Tongue (tissue), 2 donors: Measurements from ENCODE around the gene KCNMA1. TPM values are rescaled to one million over a fixed set of nuclear protein-coding genes. Genes with fewer than 3 reads are reported as not detected.

Experiments
- DNase-seq: peaks from one replicate; pipeline ENCODE4 v3.0.0-alpha.2; 2015
- total RNA-seq: library from RNA; depleted of rRNA; stranded (reverse); fragments of >200 nt; gene quantifications from one replicate; pipeline ENCODE4 v1.2.3, GENCODE V29; 2014

KCNMA1 gene
- total RNA-seq, 1 donor from 2014 or later = 34.3 TPM

DNA sequence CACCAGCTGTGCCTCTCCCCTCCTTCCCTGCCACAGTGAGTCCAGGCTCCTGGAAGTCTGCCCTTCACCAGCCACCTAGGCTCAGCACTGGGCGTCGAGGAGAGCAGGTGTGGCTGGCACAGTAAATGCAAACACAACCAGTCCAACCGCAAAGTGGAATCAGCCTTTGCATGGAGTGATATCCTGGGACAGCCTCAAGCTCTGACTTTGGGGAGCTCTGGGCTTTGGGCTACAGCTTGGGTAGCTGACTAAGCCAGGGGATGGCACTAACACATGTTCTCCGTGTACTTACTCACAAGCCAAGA is 312.4 kb downstream of the KCNMA1 start:
- no peak for DNase-seq

GRCh38 chr10:77321838-77322237 is 315.8 kb downstream of the KCNMA1 start:
- no peak for DNase-seq

DNA sequence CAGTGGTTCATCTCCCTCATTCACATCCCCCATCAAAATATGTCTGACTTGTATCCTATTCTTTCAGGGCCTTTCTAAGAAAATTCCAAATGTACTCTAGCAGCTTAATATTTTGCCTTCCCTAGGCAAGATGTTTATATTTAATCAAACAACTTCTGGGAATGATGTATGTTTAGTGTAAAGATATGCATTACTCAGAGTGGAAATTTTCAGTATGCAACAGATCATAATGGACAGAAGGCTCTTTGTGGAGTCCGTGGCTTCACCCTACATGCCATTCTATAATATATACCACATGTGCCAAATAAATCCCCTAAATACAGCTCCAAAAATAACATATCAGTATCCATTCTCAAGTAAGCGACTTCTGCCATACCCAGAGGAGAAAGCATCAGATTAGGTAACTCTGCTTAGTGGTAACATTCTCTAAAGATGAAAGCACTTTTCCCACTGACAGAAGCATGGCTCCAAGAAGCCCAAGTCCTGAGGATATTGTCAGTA is 316.6 kb downstream of the KCNMA1 start:
- DNase-seq = peak; percentile 30

DNA sequence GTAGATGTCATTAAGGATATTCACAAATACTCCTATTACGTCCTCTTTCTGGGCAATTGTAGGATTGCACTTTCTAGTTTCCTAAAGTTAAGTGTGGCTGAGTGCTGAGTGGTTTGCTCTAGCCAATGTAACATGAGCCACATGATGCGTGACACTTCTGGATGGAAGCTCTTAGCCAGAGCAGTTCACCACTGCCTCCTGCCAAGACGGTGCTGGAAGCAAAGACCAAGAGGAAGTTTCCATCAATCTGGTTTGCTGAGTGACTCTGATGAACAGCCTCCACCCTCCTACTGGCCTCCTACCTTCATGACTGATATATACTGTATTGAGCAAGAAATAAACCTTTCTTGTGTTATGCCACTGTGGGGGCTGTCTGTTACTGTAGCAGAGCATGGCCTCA is 318.1 kb downstream of the KCNMA1 start:
- peak; percentile 61 for DNase-seq

DNA sequence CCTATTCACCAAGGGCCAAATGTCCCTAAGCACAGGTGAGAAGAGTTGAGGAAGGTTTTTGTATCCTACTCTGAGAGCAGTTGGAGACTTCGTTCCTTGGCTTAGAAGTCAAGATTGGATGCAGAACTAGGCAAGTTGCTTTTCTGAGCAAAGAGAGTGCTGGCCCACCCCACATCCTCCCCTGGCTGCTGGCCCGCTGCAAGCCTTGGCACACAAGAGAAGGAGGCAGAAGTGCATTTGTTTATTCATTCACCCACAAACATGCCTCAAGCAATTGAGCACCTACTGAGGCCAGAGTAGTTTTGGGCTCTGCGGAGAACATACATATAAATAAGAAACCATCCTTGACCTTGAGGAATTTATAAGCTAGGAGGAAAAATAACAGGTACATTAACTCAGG is 318.9 kb downstream of the KCNMA1 start:
- no peak for DNase-seq

DNA sequence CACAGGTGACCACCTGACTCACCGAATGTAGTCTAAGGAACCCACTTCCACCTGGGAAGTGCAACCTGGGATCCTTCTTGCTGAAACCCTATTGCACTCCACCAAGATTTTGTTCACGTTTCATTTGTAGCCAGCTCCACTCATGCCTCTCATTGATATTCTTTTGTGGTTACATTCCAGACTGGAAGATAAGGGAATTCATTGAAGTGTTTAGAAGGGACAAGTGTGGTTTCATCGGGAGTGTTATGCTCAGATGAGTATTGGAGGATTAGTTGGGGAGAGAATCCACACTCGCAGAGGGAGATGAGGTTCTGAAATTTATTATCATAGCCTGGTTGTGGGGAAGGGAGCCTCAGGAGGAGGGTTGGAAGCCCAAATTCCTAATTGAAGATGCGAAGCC is 320.4 kb downstream of the KCNMA1 start:
- DNase-seq = no peak

DNA sequence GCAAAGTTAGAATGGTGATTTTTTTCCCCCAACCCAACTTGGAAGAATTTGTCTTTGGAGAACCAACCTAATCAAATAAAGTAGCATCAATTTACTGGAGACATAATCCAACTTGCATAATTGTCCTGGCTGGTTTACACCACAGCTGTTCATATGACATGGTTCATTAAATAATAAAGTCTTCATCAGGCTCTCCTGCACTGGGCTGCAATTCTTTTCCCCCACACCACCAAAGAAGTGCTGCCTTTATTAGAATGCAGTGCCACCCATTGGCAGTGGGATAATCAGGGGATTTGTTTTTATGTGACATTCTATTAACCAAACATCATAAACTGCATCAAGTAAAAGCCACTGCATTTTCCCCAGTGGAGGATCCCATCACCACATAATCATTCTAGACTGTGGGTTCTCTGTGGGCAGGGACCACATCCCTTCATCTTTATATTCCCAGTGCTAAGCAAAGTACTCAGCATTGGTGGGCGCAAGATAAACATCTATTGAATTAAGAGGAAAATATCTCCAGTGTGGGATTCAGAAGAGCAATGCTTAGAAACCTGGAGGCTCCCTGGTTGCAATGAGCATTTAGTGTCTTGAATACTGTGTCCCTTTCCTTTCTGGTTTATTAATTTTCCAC is 322.0 kb downstream of the KCNMA1 start:
- peak; percentile 73 for DNase-seq

- DNase-seq = no peak
Measured at GRCh38 chr10:77313066-77313750, 324.4 kb downstream of the KCNMA1 start.

GRCh38 chr10:77311186-77311585 is 326.4 kb downstream of the KCNMA1 start:
- no peak for DNase-seq

DNA sequence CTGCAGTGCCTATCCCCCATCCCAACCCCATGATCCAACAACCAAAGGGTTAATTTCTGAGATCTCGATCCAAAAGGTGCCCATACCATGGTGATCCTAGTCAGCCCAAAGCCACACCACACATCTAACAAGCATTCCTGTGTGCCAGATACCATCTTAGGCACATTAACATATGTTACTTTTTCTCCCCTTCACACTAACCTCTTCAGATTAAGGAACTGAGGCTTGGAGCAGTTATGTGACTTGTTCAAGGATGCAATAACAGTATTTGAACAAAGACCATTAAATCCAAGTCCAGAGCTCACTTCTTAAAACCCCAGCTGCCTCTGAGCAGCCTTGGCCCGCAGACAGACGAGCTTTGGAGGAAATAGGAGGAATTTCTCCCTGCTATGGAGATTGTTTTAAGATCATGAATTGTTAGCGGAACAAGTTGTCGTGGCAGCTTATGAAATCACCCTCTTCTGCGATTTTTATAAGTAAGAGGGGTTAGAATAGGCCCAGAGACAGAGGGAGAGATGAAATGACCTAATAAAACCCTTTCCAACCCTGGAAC is 327.2 kb downstream of the KCNMA1 start:
- DNase-seq = peak; percentile 79

- DNase-seq = no peak
Measured at GRCh38 chr10:77309509-77309908, 328.1 kb downstream of the KCNMA1 start.

GRCh38 chr10:77309092-77309491 is 328.5 kb downstream of the KCNMA1 start:
- peak; percentile 88 for DNase-seq

DNA sequence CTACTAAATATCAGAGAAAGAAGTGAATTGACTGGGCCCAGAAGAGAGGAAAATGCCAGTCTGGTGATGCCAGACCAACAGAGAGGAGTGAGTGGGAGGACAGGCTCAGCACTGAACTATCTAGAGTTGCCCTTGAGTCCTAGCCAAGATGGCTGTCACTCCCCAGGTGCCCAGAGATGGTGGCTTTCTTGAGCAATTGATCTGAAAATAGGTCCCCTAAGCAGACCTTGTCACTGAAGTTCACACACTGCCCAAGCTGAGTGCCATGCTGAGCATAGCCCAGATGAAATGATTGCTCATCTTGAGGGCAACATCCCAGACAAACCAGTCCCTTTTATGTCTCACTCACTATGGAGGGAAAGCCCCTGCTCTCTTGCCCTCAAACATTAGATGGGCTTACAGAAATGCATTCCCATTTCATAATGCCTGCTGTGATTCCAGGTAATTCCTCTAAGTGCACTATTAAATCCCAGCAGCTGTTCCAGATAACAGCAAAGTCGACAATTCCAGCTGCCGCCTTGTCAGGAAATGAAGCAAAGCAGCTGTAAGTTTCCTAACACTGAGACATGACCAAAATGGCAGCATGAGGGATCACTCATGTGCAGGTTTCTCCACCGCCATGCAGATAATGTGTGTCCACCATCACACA is 329.4 kb downstream of the KCNMA1 start:
- DNase-seq = peak; percentile 78

DNA sequence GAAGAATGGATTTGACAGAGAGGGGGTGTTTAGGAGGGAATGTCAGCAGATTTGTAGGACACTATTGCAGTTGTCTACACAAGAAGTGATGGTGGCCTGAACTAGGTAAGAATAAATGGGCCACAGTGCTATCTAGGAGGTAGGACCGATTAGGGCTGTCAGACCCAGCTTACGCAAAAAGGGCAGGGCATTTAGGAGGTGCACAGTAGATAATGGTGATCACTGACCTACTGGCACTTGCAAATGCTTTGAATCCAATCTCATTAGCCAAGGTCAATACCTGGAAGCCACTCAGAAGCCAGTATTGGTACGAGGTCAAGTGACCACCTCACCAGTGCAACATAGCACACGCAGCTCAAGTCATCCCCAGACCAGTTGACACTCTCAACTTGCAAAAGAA is 330.9 kb downstream of the KCNMA1 start:
- no peak for DNase-seq

- DNase-seq = no peak
Measured at GRCh38 chr10:77305650-77306632, 331.7 kb downstream of the KCNMA1 start.

- DNase-seq = no peak
Measured at GRCh38 chr10:77304192-77304591, 333.4 kb downstream of the KCNMA1 start.

DNA sequence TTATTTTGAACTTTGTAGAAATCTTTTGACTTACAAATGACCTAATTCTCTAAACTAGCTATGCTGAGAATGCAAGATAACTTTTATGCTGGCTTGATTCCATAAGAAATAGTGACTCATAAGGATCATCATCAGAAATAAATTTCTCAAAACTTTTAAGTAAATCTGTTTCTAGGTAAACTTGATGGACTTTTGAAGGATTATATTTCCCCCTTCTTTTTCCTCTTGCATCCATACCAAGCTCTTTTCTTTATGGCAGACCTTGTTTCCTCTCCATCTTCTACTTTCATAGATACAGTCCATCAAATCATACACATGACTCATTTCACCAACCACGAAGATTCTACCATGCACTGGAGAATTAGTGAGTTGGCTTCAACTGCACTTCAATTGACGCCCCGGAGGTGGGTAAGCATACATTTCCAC is 336.3 kb downstream of the KCNMA1 start:
- no peak for DNase-seq

DNA sequence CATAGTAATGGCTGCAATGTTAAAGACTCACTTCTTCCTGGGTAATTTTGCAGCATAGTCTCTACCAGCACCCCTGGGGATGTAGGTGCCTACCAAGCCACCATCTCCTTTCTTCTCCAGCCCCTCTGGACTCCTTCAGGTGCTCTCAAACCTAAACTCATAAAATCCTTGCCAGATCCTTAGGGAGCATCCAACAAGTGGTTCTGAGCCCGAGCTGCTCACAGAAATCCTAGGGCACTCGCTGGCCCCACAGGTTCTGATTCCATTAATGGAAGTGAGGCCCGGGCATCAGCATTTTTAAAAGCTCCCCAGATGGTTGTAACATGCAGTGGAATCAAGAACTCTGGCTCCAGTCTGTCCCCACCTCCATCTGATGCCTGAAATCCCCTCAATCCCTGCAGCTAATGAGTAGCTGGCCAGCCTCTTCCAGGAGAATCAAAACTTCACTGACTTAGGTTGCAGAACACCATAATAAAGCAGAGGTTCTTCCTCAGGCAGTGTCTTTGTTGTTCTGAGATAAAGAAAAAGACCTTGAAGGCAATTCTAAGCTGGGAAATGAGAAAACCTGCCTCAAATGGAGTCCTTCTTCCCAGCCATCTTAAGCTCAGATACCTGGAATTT is 336.8 kb downstream of the KCNMA1 start:
- no peak for DNase-seq

DNA sequence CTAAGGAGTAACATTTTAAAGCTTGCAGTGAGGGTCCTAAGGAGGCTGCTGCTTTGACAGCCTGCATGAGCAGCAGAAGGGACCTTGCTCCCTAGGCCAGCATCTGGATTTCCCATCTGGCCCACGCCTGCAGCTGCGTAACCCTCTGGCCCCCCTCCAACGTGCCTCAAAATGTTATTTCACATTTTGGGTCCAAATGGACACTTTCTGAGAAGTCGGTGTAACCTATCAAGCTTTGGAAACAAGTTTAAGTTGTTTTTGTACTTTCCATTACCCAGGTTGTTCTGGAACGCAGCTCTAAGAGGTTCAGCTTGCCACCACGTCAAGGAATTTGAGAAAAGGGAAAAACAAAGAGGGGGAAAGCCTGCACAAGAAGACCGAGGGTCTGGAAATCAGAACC is 338.3 kb downstream of the KCNMA1 start:
- peak; percentile 63 for DNase-seq

DNA sequence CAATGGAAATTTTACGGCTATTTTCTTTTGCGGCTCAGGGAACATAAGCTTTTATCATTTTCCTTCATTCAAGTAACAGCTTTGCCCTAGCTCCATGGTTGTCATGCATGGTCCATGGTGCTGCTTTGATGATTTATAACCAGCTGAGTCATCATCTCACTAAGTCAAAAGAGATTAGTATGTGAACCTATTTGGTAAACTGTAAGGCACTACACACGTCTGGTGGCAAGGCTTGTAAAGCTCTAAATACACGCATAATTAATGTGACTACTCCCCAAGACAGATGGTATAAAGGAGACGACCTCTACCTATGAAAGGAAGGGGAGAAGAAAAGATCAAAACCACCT is 340.2 kb downstream of the KCNMA1 start:
- DNase-seq = no peak

DNA sequence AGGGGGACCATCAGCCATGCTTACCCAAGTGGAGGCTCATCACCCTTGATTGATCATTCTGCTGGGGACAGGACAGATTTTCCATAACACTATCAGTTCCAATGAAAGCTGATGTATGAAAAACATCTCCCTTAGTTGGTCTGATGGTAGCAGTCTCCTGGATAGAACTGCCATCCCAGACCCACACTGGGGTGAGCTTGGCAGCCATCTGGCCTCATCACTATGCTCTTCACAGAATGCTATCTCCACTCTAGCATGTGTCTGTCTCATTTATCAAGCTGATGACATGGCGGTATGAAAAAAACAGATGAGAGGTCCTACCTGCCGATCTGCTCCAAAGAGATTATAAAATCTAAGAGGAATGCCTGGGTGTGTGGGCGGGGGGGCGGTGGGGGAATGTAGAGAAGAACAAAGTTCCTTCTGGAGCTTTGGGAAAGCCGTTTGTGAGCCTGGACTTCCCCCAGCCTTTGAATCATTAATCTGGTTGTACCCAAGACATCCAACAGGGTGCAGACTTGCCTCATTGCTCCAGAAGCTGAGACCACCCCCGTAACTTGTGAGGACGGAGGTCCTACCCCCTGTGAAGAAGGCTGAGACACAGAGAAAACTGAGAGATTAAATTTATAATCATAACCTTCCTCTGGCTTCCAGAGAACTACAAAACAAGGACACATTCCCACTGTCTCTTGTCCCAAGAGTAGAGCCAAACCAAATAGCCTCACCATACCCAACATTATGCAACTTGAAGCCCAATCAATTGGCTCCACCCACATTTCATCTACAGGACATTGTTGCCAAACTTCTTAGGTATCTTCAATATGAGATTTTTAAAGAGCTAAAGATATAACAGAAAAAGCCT is 340.8 kb downstream of the KCNMA1 start:
- no peak for DNase-seq
